ENCODE data around the gene QSOX1. TPM values are rescaled to one million over a fixed set of nuclear protein-coding genes. Genes with fewer than 3 reads are reported as not detected.
A peak's percentile ranks its signal among the peaks of the same experiment; 100 is the strongest.

QSOX1 gene
- total and polyA plus RNA-seq, 9 of the 15 experiments (the other 6 are each of a cell fraction or from before 2014, with no cell fraction given) = 4.0 to 53.1 (median 15.0) TPM

- peak; percentile 55 for TF ChIP-seq MGA (IDR thresholded peaks at IDR 0.05)
- TF ChIP-seq MTA1 (IDR thresholded peaks at IDR 0.05; ENCODE audit: borderline replicate concordance) = no peak
- TF ChIP-seq, protein P1, sequence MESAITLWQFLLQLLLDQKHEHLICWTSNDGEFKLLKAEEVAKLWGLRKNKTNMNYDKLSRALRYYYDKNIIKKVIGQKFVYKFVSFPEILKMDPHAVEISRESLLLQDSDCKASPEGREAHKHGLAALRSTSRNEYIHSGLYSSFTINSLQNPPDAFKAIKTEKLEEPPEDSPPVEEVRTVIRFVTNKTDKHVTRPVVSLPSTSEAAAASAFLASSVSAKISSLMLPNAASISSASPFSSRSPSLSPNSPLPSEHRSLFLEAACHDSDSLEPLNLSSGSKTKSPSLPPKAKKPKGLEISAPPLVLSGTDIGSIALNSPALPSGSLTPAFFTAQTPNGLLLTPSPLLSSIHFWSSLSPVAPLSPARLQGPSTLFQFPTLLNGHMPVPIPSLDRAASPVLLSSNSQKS (CRISPR knock-in tag; IDR thresholded peaks at IDR 0.05) = no peak
- peak; percentile 48 for TF ChIP-seq KDM5B (IDR thresholded peaks at IDR 0.05; ENCODE audit: insufficient replicate concordance, low read depth, low read length)
- 0 out of 2 replicates have a peak, but pooled peaks have one; percentile 27 for TF ChIP-seq GTF2E2 (tag; IDR thresholded peaks at IDR 0.05)
- TF ChIP-seq, protein P2, sequence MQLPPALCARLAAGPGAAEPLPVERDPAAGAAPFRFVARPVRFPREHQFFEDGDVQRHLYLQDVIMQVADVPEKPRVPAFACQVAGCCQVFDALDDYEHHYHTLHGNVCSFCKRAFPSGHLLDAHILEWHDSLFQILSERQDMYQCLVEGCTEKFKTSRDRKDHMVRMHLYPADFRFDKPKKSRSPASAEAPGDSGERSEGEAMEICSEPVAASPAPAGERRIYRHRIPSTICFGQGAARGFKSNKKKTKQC (CRISPR knock-in tag; IDR thresholded peaks at IDR 0.05) = 0 out of 2 replicates have a peak, but pooled peaks have one; percentile 8
- TF ChIP-seq L3MBTL2 (IDR thresholded peaks at IDR 0.05) = peak; percentile 61
- TF ChIP-seq MEIS2 (IDR thresholded peaks at IDR 0.05; ENCODE audit: partially characterized antibody) = no peak
- no peak for TF ChIP-seq ID3 (CRISPR knock-in tag; IDR thresholded peaks at IDR 0.05)
- TF ChIP-seq ID3 (tag; IDR thresholded peaks at IDR 0.05) = 0 out of 2 replicates have a peak, but pooled peaks have one; percentile 20
- no peak for TF ChIP-seq ATF7 (IDR thresholded peaks at IDR 0.05)
- peak; percentile 57; the same call in 1 of the 2 replicates for TF ChIP-seq E2F4 (CRISPR knock-in tag; IDR thresholded peaks at IDR 0.05; ENCODE audit: low read depth)
Measured at GRCh38 chr1:180228648-180229482, 74.2 kb downstream of the QSOX1 start (continued).

Measured in K562 (cell line).